Lower leg skin (tissue), 4 donors: Measurements from ENCODE around the gene CFAP221. TPM values are rescaled to one million over a fixed set of nuclear protein-coding genes. Genes with fewer than 3 reads are reported as not detected.
A peak's percentile ranks its signal among the peaks of the same experiment; 100 is the strongest.

Experiments
- DNase-seq, 2 donors: peaks; one replicate each; pipeline ENCODE4 v3.0.0-alpha.2; 2019; ENCODE audit warnings: low spot score in 2 of 2
- H3K4me3 ChIP-seq: fragments of 200-600 bp; sonication (generic); 2 replicates; pipeline ENCODE4 v1.5.1; 2017; ENCODE audit warnings: mild to moderate bottlenecking, low read depth; ENCODE audit not compliant: poor library complexity, severe bottlenecking
- POLR2A ChIP-seq, 2 donors: fragments of 450-650 bp; IDR thresholded peaks; one replicate each; pipeline ENCODE4 v1.6.1; 2016 to 2017; ENCODE audit warnings: antibody characterized with exemption in 2 of 2, mild to moderate bottlenecking in 1 of 2, moderate library complexity in 1 of 2
- WGBS, 2 donors: methylation state at CpG; one replicate each; pipeline ENCODE4 v1.1.5; 2018; 5-methylcytosine and 5-hydroxymethylcytosine counted together
- intact Hi-C: fragments of 100-400 bp; cut with DNase I; formaldehyde crosslinking; loops from one replicate; pipeline ENCODE4 v1.15.0; 2023; ENCODE audit warnings: low total_unique reads
- total RNA-seq, 4 donors: library from RNA; depleted of rRNA; stranded (reverse); fragments of >200 nt; gene quantifications; one replicate each; pipeline ENCODE4 v1.1.0, GENCODE V29; 2016
- TF ChIP-seq, protein P1 (sequence below), 3 donors: fragments of 450-650 bp; IDR thresholded peaks; one replicate each; pipeline ENCODE4 v1.5.1; 2016; ENCODE audit warnings: antibody characterized with exemption in 3 of 3, mild to moderate bottlenecking in 3 of 3, moderate library complexity in 2 of 3

CFAP221 gene
- total RNA-seq, 4 donors from 2014 or later: not detected

DNA sequence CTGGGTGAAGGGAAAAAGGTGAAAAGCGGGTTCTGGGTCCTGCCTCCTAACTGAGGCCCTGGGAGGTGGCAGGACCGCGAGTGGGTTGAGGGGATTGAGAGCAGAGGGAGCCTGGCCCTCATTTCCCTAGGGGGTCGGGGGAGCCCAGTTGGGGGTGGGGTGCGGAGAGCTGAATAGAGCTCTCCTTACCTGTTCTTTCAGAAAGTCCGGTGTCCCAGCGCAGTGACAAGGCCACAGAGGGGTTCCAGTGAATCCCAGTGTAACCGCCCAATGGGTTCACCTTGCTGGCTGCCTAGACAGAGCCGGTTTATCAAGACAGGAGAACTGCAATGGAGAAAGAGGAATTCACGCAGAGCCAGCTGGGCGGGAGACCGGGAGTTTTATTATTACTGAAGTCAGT lies 157.1 kb downstream of the CFAP221 start:
- no peak for TF ChIP-seq POLR2A (IDR thresholded peaks at IDR 0.05)
- TF ChIP-seq, protein P1, sequence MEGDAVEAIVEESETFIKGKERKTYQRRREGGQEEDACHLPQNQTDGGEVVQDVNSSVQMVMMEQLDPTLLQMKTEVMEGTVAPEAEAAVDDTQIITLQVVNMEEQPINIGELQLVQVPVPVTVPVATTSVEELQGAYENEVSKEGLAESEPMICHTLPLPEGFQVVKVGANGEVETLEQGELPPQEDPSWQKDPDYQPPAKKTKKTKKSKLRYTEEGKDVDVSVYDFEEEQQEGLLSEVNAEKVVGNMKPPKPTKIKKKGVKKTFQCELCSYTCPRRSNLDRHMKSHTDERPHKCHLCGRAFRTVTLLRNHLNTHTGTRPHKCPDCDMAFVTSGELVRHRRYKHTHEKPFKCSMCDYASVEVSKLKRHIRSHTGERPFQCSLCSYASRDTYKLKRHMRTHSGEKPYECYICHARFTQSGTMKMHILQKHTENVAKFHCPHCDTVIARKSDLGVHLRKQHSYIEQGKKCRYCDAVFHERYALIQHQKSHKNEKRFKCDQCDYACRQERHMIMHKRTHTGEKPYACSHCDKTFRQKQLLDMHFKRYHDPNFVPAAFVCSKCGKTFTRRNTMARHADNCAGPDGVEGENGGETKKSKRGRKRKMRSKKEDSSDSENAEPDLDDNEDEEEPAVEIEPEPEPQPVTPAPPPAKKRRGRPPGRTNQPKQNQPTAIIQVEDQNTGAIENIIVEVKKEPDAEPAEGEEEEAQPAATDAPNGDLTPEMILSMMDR (IDR thresholded peaks at IDR 0.05): no peak
- intact Hi-C loops: no loop called here
- WGBS, 2 donors: 56 to 62% methylated on average over 12 of the region's 12 CpGs
- no peak for DNase-seq
- H3K4me3 ChIP-seq: no peak overlapping the region

DNA sequence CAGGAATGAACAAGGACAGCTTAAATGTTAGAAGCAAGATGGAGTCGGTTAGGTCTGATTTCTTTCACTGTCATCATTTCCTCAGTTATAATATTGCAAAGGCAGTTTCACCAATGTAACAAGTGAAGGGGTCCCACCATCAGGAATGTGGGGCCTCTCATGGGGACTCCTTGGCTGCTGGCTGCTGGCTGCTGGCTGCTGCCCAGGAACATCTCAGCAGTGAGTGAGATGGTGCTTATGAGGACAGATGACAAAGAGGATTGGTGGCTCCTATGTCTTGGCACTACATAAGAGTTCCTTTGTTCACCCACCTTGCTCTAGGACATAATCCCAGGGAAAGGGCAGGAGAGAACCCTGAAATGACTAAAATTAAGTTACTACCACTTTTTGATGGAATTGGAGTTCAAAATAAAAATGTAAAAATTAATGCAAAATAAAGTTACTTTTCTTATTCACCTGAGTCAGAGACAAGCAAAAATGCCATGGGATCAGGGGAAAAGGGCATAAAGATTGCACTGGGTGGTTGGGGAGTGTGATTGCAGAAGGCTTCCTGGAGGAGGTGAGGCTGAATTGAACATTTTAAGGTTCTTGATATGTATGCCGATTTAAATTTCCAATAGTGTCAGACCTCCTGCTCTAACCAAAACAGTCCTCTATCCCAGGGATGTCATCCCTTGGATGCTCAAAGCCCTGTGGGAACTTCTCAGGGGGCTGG lies 158.1 kb downstream of the CFAP221 start:
- intact Hi-C loops: no loop called here
- DNase-seq: no peak
- TF ChIP-seq, protein P1 (IDR thresholded peaks at IDR 0.05): no peak
- TF ChIP-seq POLR2A (IDR thresholded peaks at IDR 0.05): no peak
- no peak overlapping the region for H3K4me3 ChIP-seq
- WGBS, 2 donors: 66 to 67% methylated on average over 2 of the region's 2 CpGs

DNA sequence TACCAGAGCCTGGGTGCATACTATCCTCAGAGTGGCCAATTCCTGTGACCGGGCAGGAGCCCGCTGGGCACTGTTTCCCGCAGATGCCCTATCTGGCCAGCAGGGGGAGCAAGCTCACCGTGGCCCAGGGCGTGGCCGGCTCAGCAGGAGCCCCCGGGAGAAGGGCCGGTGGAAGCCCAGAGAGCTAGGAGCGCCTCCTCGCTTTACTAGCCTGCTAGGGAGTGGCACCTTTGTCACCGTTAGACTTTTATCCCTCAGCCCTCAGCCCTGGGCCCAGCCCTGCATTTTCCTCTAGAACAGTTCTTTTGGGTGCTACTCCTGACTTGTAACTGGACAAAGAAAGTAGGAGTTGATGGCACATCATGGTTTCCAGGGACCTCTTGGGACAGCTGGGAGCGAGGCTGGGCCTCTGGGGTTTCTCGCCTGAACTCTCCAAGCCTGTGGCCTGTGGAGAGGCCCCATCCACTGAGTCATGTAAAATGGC lies 158.7 kb downstream of the CFAP221 start:
- DNase-seq: peak in 1 of 2 donors; percentile 89
- 19 to 25% methylated on average over 12 to 13 of the region's 13 CpGs for WGBS, 2 donors
- no peak overlapping the region for H3K4me3 ChIP-seq
- TF ChIP-seq, protein P1 (IDR thresholded peaks at IDR 0.05): peak in 1 of 3 donors; percentile 69
- TF ChIP-seq POLR2A (IDR thresholded peaks at IDR 0.05): no peak
- intact Hi-C loops: no loop called here

DNA sequence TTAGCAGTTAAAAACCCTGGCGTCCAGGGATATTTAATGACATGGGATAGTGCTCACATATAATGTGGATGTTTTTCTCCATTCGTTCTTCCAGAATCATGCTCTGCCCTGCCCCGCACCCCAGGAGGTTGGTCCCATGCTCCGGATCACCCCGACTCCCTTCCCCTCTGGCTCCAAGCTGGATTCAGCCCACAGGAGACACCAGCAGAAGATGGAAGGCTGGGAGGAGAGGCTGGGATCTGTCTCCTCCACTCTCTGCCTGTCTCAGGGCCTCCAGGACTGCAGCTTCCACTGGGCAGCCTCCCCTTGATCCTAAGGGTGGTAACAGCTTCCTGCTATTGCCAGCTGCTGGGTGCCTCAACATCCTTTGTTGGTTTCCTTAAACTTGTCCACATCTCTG lies 159.3 kb downstream of the CFAP221 start:
- H3K4me3 ChIP-seq: no peak overlapping the region
- intact Hi-C loops: no loop called here
- TF ChIP-seq, protein P1 (IDR thresholded peaks at IDR 0.05): no peak
- no peak for TF ChIP-seq POLR2A (IDR thresholded peaks at IDR 0.05)
- 72 to 78% methylated on average over 5 of the region's 5 CpGs for WGBS, 2 donors
- no peak for DNase-seq

DNA sequence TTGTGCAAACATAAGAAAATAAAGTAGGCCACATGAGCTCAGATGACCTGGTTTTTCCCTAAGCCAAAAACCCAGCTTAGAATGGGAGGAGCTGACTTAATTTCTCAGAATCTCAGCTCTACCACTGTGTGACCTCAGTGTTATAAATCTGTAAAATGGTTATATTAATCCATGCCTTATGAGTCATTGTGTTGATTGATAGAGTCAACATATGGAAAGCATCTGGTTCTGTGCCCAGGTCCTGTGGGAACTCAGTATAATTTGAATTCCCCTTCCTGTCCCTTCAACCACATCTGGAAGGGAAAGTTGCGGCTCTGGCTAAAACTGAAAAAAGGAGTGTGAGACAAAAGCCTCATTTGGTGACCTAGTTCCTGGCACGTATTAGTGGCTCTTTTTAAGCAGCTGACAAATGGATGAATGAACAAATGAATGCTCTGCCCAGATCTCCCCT lies 160.4 kb downstream of the CFAP221 start:
- WGBS, 2 donors: 33 to 60% methylated on average over 2 of the region's 2 CpGs
- DNase-seq: no peak
- intact Hi-C loops: no loop called here
- H3K4me3 ChIP-seq: no peak overlapping the region
- TF ChIP-seq, protein P1 (IDR thresholded peaks at IDR 0.05): no peak
- TF ChIP-seq POLR2A (IDR thresholded peaks at IDR 0.05): no peak
